ENCODE results near the gene KCTD2.

GRCh38 chr17:75068750-75069149 is 21.7 kb downstream of the KCTD2 start:
- TF ChIP-seq POLR2AphosphoS5 (IDR thresholded peaks at IDR 0.05; ENCODE audit: borderline replicate concordance, low read depth, low read length), result no peak
- no peak for TF ChIP-seq EZH2 (IDR thresholded peaks at IDR 0.05)
- no peak for TF ChIP-seq FOXP2 (optimal IDR thresholded peaks at IDR 0.05; ENCODE audit: control extremely low read depth, extremely low read length, insufficient read depth)

All from SK-N-MC (cell line).